HepG2 (cell line): Measurements from ENCODE around the gene TNFAIP1. TPM values are rescaled to one million over a fixed set of nuclear protein-coding genes. Genes with fewer than 3 reads are reported as not detected.

ENCODE experiments used
- ARHGAP35 ChIP-seq: sonication (generic); formaldehyde crosslinking; IDR thresholded peaks from 2 replicates; pipeline ENCODE4 v1.9.0; 2022; ENCODE audit warnings: mild to moderate bottlenecking, inconsistent platforms, moderate library complexity, missing genetic modification reagents, borderline replicate concordance
- ARNT ChIP-seq: fragments of 450-650 bp; IDR thresholded peaks from 2 replicates; pipeline ENCODE4 v1.6.1; 2017
- BHLHE40 ChIP-seq: IDR thresholded peaks from 2 replicates; pipeline ENCODE4 v1.6.1; 2011; ENCODE audit warnings: low read length, improper control_type of control experiment
- CBX2 ChIP-seq, 2 experiments: fragments of 200-600 bp in 1 of 2; sonication (generic); formaldehyde crosslinking in 1 of 2; IDR thresholded peaks; 2 replicates each; pipeline versions ENCODE4 v1.7.0 to v1.8.1; 2018 to 2022; ENCODE audit warnings: low read depth in 2 of 2, low read length in 1 of 2, mild to moderate bottlenecking in 1 of 2, missing genetic modification reagents in 1 of 2
- FOXC1 ChIP-seq: sonication (generic); formaldehyde crosslinking; IDR thresholded peaks from 2 replicates; pipeline ENCODE4 v1.8.0; 2022; ENCODE audit warnings: mild to moderate bottlenecking, missing genetic modification reagents, borderline replicate concordance
- GRHL1 ChIP-seq: sonication (generic); formaldehyde crosslinking; conservative IDR thresholded peaks from 2 replicates; pipeline ENCODE4 v1.8.0; 2022; ENCODE audit warnings: missing genetic modification reagents
- IRF1 ChIP-seq: sonication (generic); formaldehyde crosslinking; IDR thresholded peaks from 2 replicates; pipeline ENCODE4 v1.4.0; 2020; ENCODE audit warnings: low read depth, mild to moderate bottlenecking, missing genetic modification reagents
- NFATC3 ChIP-seq: sonication (generic); formaldehyde crosslinking; IDR thresholded peaks from 2 replicates; pipeline ENCODE4 v1.5.1; 2020; ENCODE audit warnings: mild to moderate bottlenecking, missing genetic modification reagents
- NR2C2 ChIP-seq: sonication (generic); formaldehyde crosslinking; IDR thresholded peaks from 2 replicates; pipeline ENCODE4 v1.4.0; 2020; ENCODE audit warnings: missing genetic modification reagents, mild to moderate bottlenecking, moderate library complexity, borderline replicate concordance
- PBX3 ChIP-seq: sonication (generic); formaldehyde crosslinking; IDR thresholded peaks from 2 replicates; pipeline ENCODE4 v1.8.1; 2023; ENCODE audit warnings: missing genetic modification reagents, inconsistent platforms, borderline replicate concordance
- SMAD3 ChIP-seq: sonication (generic); formaldehyde crosslinking; IDR thresholded peaks from 2 replicates; pipeline ENCODE4 v1.4.0; 2020; ENCODE audit warnings: missing genetic modification reagents
- SP1 ChIP-seq, 2 experiments: fragments of 450-650 bp in 1 of 2; sonication (generic) in 1 of 2; formaldehyde crosslinking in 1 of 2; IDR thresholded peaks; 2 replicates each; pipeline versions ENCODE4 v1.4.0 to v1.6.1; 2016 to 2020; ENCODE audit warnings: missing genetic modification reagents in 1 of 2
- TCF7L2 ChIP-seq: IDR thresholded peaks from 2 replicates; pipeline ENCODE4 v1.6.1; 2011; ENCODE audit warnings: mild to moderate bottlenecking, low read depth, low read length, moderate library complexity
- THRA ChIP-seq: sonication (generic); formaldehyde crosslinking; IDR thresholded peaks from 2 replicates; pipeline ENCODE4 v1.4.0; 2020; ENCODE audit warnings: missing genetic modification reagents, borderline replicate concordance
- TOPORS ChIP-seq: sonication (generic); formaldehyde crosslinking; IDR thresholded peaks from 2 replicates; pipeline ENCODE4 v1.8.0; 2023; ENCODE audit warnings: mild to moderate bottlenecking, missing genetic modification reagents
- YEATS2 ChIP-seq: sonication (generic); formaldehyde crosslinking; IDR thresholded peaks from 2 replicates; pipeline ENCODE4 v1.4.0; 2020; ENCODE audit warnings: missing genetic modification reagents, borderline replicate concordance
- ZBTB7B ChIP-seq: sonication (generic); formaldehyde crosslinking; IDR thresholded peaks from 2 replicates; pipeline ENCODE4 v1.4.0; 2020; ENCODE audit warnings: missing genetic modification reagents
- ZFYVE20 ChIP-seq: sonication (generic); formaldehyde crosslinking; IDR thresholded peaks from 2 replicates; pipeline ENCODE4 v1.8.0; 2023; ENCODE audit warnings: low read depth, mild to moderate bottlenecking, moderate library complexity, missing genetic modification reagents, borderline replicate concordance
- ZMAT5 ChIP-seq: sonication (generic); formaldehyde crosslinking; IDR thresholded peaks from 2 replicates; pipeline ENCODE4 v1.5.0; 2020; ENCODE audit warnings: mild to moderate bottlenecking, low read depth, missing genetic modification reagents, borderline replicate concordance
- ZNF30 ChIP-seq: sonication (generic); formaldehyde crosslinking; IDR thresholded peaks from 2 replicates; pipeline ENCODE4 v1.5.0; 2020; ENCODE audit warnings: mild to moderate bottlenecking, missing genetic modification reagents
- ZNF333 ChIP-seq: sonication (generic); formaldehyde crosslinking; IDR thresholded peaks from 2 replicates; pipeline ENCODE4 v1.4.0; 2020; ENCODE audit warnings: mild to moderate bottlenecking, missing genetic modification reagents, borderline replicate concordance
- polyA plus RNA-seq, 8 experiments: library from polyadenylated mRNA; depleted of rRNA in 3 of 8; stranded (reverse) in 7 of 8; unstranded in 1 of 8; fragments of >200 nt; fragmentation: Illumina TruSeq in 4 of 8; extraction: Trizol in 4 of 8; gene quantifications; 2 replicates each; pipeline versions ENCODE4 v1.2.1 to v1.2.3, GENCODE V29; 2011 to 2016; ENCODE audit warnings: low read depth in 4 of 8, missing spikeins in 1 of 8, mixed read lengths in 1 of 8; ENCODE audit not compliant: insufficient read depth in 1 of 8
- total RNA-seq, 5 experiments: library from RNA; depleted of rRNA; stranded (reverse); fragments of >200 nt; fragmentation: Illumina TruSeq; extraction: Trizol; gene quantifications; 2 replicates each; pipeline ENCODE4 v1.2.3, GENCODE V29; 2016; ENCODE audit warnings: low read depth in 1 of 5

TNFAIP1 gene
- total and polyA plus RNA-seq, 2 of the 13 experiments (the other 11 are each of a cell fraction or from before 2014, with no cell fraction given) = 17.5 to 40.6 TPM

- TF ChIP-seq SP1 (IDR thresholded peaks at IDR 0.05) (no peak), SP1 (CRISPR knock-in tag; IDR thresholded peaks at IDR 0.05) (peak; percentile 82), ZNF333 (peak; percentile 49; the same call in 1 of the 2 replicates), TCF7L2 (no peak), TOPORS (CRISPR knock-in tag) (peak; percentile 96), ZNF30 (CRISPR knock-in tag) (no peak), YEATS2 (CRISPR knock-in tag) (peak; percentile 96), NR2C2 (peak; percentile 96), SMAD3 (CRISPR knock-in tag) (peak; percentile 86), ZBTB7B (CRISPR knock-in tag) (peak; percentile 77; the same call in 1 of the 2 replicates), PBX3 (CRISPR knock-in tag) (0 out of 2 replicates have a peak, but pooled peaks have one; percentile 23), ARHGAP35 (CRISPR knock-in tag) (peak; percentile 56), NFATC3 (CRISPR knock-in tag) (no peak), GRHL1 (no peak), THRA (peak; percentile 64), CBX2 (IDR thresholded peaks at IDR 0.05; ENCODE audit: low read depth, low read length) (no peak), CBX2 (CRISPR knock-in tag; IDR thresholded peaks at IDR 0.05; ENCODE audit: low read depth) (no peak), ZFYVE20 (CRISPR knock-in tag) (no peak), ARNT (no peak), BHLHE40 (peak; percentile 35; the same call in 1 of the 2 replicates), FOXC1 (no peak; the same call in 1 of the 2 replicates), ZMAT5 (no peak), IRF1 (no peak)
These were observed 21.7 kb downstream of the TNFAIP1 start, which contains the start of gene POLDIP2 (continued) for GRCh38 chr17:28357061-28357900.
